ENCODE results near the gene AKAP9. TPM values are rescaled to one million over a fixed set of nuclear protein-coding genes. Genes with fewer than 3 reads are reported as not detected.

Gene AKAP9
- total and polyA plus RNA-seq, 3 donors from 2014 or later = 6.7 to 69.0 (median 67.3) TPM

DNA sequence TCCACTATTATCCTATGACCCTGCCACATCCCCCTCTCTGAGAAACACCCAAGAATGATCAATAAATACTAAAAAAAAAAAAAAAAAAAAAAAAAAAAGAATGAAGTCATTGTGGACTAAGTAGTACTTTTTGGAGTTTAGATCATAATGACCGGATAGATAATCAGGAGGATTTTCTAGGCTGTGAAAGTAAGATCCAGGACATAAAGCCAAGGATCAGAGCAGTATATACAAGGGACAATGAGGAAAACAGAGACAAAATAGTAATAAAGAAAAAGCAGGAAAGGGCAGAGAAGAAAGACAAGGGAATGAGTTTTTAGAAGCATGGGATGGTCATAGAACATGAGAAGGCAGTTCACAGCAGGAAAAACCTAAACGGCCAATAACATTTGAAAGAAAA, 87.6 kb downstream of the AKAP9 start:
- Histone ChIP-seq H3K4me3 (no peak overlapping the region), H3K9me3 (no peaks in the 10 kb centered on the region), H3K36me3 (ENCODE audit: low read depth, missing control alignments) (no peaks in the 10 kb centered on the region), H3K4me1 (no peaks in the 10 kb centered on the region), H3K27me3 (no peaks in the 10 kb centered on the region), H3K27ac (no peak overlapping the region)
- no peak for DNase-seq
- intact Hi-C loops (cut with DNase I; ENCODE audit: low total_unique reads) = no loop called here
- TF ChIP-seq, protein P1, sequence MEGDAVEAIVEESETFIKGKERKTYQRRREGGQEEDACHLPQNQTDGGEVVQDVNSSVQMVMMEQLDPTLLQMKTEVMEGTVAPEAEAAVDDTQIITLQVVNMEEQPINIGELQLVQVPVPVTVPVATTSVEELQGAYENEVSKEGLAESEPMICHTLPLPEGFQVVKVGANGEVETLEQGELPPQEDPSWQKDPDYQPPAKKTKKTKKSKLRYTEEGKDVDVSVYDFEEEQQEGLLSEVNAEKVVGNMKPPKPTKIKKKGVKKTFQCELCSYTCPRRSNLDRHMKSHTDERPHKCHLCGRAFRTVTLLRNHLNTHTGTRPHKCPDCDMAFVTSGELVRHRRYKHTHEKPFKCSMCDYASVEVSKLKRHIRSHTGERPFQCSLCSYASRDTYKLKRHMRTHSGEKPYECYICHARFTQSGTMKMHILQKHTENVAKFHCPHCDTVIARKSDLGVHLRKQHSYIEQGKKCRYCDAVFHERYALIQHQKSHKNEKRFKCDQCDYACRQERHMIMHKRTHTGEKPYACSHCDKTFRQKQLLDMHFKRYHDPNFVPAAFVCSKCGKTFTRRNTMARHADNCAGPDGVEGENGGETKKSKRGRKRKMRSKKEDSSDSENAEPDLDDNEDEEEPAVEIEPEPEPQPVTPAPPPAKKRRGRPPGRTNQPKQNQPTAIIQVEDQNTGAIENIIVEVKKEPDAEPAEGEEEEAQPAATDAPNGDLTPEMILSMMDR (IDR thresholded peaks at IDR 0.05) = no peak
- TF ChIP-seq POLR2A (IDR thresholded peaks at IDR 0.05) = no peak
- WGBS, 2 donors = 94 to 96% methylated on average over 2 of the region's 2 CpGs

DNA sequence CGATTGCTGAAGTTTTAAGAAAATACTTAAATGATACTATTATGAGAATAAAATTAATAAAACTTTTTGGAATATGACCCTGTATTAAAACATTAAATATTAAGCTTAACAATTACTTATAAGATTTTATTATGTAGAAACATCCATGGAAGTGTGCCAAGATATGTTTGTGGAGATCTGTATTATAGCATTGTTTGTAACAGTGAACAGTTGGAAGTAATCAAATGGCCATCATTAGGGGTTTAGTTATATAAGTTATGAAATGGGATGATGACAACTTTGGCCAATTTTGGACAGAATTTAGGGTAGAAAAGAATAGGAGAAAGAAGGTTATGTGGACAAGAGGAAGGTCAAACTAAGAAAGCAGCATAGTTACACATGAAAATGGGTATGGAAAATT, 88.0 kb downstream of the AKAP9 start:
- Histone ChIP-seq H3K4me3 (no peak overlapping the region), H3K4me1 (no peaks in the 10 kb centered on the region), H3K36me3 (ENCODE audit: low read depth, missing control alignments) (no peaks in the 10 kb centered on the region), H3K9me3 (no peaks in the 10 kb centered on the region), H3K27ac (no peak overlapping the region), H3K27me3 (no peaks in the 10 kb centered on the region)
- intact Hi-C loops (cut with DNase I; ENCODE audit: low total_unique reads) = no loop called here
- WGBS, 2 donors = 96 to 97% methylated on average over 1 of the region's 1 CpG
- no peak for DNase-seq
- TF ChIP-seq, protein P1 (IDR thresholded peaks at IDR 0.05) = no peak
- no peak for TF ChIP-seq POLR2A (IDR thresholded peaks at IDR 0.05)

DNA sequence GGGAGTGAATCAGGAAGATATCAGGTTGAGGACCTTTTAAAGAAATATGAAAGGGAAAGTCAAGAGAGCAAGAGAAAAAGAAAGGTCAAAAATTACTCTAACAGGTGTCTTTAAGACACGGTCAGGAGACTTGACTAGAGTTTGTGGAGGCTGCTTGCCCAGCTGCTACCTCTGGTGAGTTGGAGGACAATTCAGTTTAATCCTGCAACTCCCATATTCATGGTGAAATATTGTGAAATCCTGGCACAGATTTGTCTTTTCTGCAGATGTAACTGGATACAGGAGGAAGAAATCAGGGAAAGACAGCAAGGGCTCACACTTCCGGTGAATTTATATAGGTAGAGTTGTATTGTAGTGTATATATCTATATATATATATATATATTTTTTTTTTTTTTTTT, 93.5 kb downstream of the AKAP9 start:
- TF ChIP-seq POLR2A (IDR thresholded peaks at IDR 0.05) = no peak
- TF ChIP-seq, protein P1 (IDR thresholded peaks at IDR 0.05) = no peak
- Histone ChIP-seq H3K4me3 (no peak overlapping the region), H3K36me3 (ENCODE audit: low read depth, missing control alignments) (no peaks in the 10 kb centered on the region), H3K9me3 (no peaks in the 10 kb centered on the region), H3K27me3 (no peaks in the 10 kb centered on the region), H3K4me1 (no peaks in the 10 kb centered on the region), H3K27ac (no peak overlapping the region)
- 92 to 94% methylated on average over 2 of the region's 2 CpGs for WGBS, 2 donors
- DNase-seq = no peak
- intact Hi-C loops (cut with DNase I; ENCODE audit: low total_unique reads) = no loop called here

DNA sequence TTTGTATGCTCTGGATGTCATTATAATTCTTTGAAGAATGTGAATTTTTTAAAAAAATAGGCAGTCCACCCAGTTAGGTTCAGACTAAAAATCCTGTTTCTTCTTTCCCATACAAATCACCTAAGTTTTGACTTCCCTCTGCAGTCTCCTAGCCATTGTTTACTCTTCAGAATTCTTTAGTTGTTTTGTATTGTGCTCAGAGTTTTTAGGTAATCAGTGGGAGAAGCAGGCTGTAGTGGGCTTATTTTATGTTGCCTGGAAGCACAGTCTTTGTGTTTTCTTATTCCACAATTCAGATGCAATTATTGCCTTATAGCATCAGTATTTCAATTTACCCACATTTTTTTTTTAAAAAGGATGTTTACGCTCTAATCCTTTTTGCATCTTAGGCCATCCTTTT, 94.9 kb downstream of the AKAP9 start:
- 98 to 100% methylated on average over 1 of the region's 1 CpG for WGBS, 2 donors
- TF ChIP-seq, protein P1 (IDR thresholded peaks at IDR 0.05) = no peak
- no peak for TF ChIP-seq POLR2A (IDR thresholded peaks at IDR 0.05)
- DNase-seq = no peak
- Histone ChIP-seq H3K27me3 (no peaks in the 10 kb centered on the region), H3K4me3 (no peak overlapping the region), H3K36me3 (ENCODE audit: low read depth, missing control alignments) (no peaks in the 10 kb centered on the region), H3K9me3 (no peaks in the 10 kb centered on the region), H3K27ac (no peak overlapping the region), H3K4me1 (no peaks in the 10 kb centered on the region)
- intact Hi-C loops (cut with DNase I; ENCODE audit: low total_unique reads) = no loop called here

DNA sequence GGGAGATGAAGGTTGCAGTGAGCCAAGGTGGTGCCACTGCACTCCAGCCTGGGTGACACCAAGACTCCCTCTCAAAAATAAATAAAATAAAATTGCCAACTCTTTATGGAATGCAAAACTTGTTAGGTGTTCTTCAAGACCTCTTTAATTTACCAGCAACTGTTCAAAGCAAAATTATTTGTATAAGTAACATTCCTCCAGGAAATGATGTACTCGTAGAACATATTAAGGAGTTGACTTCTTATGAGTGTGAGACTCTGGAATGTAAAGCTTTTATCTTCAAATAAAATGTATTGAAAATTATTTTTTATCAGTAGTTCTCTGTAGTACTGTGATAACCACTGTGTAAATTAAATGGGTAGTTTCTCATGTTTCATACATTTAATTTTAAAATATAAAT, 99.2 kb downstream of the AKAP9 start:
- intact Hi-C loops (cut with DNase I; ENCODE audit: low total_unique reads) = no loop called here
- Histone ChIP-seq H3K4me3 (no peak overlapping the region), H3K4me1 (peaks cover 10% of the 10 kb centered on the region), H3K9me3 (no peaks in the 10 kb centered on the region), H3K36me3 (ENCODE audit: low read depth, missing control alignments) (no peaks in the 10 kb centered on the region), H3K27ac (no peak overlapping the region), H3K27me3 (no peaks in the 10 kb centered on the region)
- WGBS, 2 donors = 92 to 95% methylated on average over 1 of the region's 1 CpG
- TF ChIP-seq, protein P1 (IDR thresholded peaks at IDR 0.05) = no peak
- TF ChIP-seq POLR2A (IDR thresholded peaks at IDR 0.05) = no peak
- DNase-seq = no peak
